ENCODE data around the gene CHCHD6.
A peak's percentile ranks its signal among the peaks of the same experiment; 100 is the strongest.

CHCHD6 gene

GRCh38 chr3:126985132-126985985 lies 281.3 kb downstream of the CHCHD6 start:
- DNase-seq: peak; percentile 68

- DNase-seq: peak; percentile 88
Observed at GRCh38 chr3:126986001-126986400, 282.0 kb downstream of the CHCHD6 start.

- no peak for DNase-seq
Observed at GRCh38 chr3:126987129-126987528, 283.1 kb downstream of the CHCHD6 start.

DNA sequence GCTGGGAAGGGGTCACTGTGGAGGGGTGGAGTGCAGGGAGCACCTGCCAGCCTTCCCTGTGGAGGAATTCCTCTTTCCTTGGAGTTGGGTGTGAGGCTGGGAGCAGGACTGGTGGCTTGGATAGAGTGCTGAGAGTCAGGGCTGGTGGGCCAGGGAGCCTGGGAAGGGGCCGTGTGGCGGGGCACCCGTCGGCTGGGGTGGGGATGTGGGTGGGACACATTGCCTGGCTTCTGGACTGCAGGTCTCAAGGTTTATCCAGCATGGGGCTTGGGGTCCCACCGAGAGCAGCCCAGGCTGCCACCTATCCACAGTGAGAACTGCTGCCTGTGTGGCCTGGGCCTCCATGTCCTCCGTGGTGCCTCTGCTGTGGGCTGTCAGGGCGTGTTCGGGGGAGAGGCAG lies 283.6 kb downstream of the CHCHD6 start:
- DNase-seq: no peak

- no peak for DNase-seq
Observed at GRCh38 chr3:126988451-126989021, 284.5 kb downstream of the CHCHD6 start.

DNA sequence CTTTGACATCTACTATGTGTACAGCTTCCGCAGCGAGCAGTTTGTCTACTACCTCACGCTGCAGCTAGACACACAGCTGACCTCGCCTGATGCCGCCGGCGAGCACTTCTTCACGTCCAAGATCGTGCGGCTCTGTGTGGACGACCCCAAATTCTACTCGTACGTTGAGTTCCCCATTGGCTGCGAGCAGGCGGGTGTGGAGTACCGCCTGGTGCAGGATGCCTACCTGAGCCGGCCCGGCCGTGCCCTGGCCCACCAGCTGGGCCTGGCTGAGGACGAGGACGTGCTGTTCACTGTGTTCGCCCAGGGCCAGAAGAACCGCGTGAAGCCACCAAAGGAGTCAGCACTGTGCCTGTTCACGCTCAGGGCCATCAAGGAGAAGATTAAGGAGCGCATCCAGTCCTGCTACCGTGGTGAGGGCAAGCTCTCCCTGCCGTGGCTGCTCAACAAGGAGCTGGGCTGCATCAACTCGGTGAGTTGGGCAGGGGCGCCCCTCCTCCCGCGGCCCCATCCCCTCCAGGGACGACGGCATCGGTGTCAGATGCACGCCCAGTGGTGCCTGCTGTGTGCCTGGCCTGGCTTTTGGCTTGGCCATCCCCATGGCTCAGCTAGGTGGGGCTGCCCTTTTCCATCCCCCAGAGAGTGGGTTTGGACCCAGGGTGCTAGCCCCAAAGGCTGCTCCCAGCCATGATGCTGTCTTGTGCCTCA lies 285.4 kb downstream of the CHCHD6 start:
- no peak for DNase-seq

GRCh38 chr3:126990024-126990700 lies 286.1 kb downstream of the CHCHD6 start:
- no peak for DNase-seq

DNA sequence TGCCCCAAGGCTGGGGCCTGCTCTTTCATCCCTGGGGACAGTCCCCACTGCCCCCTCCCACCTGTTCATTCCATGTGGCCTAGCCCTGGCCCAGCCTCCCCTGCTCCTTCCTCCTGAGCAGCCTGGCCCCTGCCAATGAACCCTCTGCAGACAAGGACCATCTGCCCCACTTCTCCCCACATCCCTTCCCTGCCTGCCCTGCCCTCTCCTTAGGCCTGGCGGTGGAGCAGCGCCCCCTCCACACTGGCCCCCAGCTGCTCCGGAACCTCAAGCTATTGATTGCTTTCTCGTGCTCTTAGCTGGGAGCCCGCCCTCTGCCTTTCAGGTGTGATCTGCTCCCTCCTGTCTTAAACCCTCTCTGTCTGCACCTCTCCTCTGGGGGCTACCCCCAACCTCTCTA lies 286.9 kb downstream of the CHCHD6 start:
- peak; percentile 87 for DNase-seq

- DNase-seq: no peak
Observed at GRCh38 chr3:126991366-126992200, 287.5 kb downstream of the CHCHD6 start.

- DNase-seq: no peak
Observed at GRCh38 chr3:126992216-126992615, 288.2 kb downstream of the CHCHD6 start.

DNA sequence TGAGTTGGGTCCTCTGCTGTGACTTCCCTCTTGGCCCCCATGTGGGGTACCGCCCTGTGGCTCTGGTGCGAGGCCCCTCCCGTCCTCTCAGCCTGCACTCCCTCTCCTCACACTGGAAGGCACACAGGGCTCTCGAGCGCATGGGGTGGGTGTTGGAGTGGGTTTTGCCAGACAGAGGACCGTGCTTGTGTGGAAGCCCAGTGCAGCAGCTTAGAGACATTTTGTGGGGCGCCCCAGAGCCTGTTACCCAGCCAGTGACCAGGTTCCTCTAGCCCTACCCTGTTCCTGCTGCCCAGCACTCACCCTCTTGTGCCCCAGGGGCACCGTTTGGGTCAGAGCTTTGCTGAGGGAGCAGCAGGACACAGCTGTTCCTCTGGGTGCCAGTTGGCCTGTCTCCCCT lies 288.7 kb downstream of the CHCHD6 start:
- DNase-seq: no peak

DNA sequence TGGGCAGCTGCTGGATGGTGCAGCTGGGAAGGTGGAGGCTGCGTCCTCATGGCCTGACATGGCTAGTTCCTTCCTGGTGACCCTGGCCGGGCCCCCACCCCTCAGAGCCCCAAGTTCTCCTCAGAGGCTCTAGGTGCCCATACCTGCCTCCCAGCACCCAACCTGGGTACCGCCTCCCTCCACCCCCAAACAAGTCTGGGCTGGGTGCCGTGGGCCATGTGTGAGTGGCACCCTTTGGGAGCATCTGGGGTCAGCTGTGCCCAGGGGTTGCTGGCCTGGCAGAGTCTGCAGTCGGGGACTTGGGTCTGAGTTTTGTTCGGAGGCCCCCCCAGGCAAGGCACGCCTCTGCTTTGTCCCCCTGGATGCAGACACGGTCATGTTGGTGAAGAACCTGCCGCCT lies 289.4 kb downstream of the CHCHD6 start:
- DNase-seq: no peak

- DNase-seq: no peak
Observed at GRCh38 chr3:126994661-126995245, 290.7 kb downstream of the CHCHD6 start.

- DNase-seq: no peak
Observed at GRCh38 chr3:126995254-126995780, 291.3 kb downstream of the CHCHD6 start.

- DNase-seq: no peak
Observed at GRCh38 chr3:126995926-126996512, 292.0 kb downstream of the CHCHD6 start.

- no peak for DNase-seq
Observed at GRCh38 chr3:126996905-126997304, 292.9 kb downstream of the CHCHD6 start.

- DNase-seq: no peak
Observed at GRCh38 chr3:126997455-126998038, 293.5 kb downstream of the CHCHD6 start.

DNA sequence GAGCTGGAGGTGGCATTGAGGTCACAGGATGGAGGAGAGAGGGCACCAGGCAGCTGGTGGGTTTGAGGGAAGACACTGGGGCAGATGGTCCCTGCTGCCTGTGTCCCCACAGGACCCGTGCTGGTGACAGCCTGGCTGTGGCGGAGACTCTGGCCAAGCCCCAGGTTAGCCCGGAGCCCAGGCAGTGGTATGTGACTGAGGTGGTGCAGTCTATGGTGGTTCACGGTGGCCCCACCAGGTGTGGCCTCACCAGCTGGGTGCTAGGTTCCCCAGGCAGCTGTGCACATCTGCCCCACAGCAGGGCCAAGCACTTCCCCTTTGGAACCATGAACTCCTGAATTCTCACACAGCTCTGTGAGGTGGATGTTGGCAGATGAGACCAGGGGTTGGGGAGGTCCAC lies 294.3 kb downstream of the CHCHD6 start:
- peak; percentile 30 for DNase-seq

- DNase-seq: peak; percentile 62
Observed at GRCh38 chr3:126998728-126999127, 294.7 kb downstream of the CHCHD6 start.

- DNase-seq: no peak
Observed at GRCh38 chr3:126999383-126999782, 295.3 kb downstream of the CHCHD6 start.

GRCh38 chr3:127000119-127000518 lies 296.1 kb downstream of the CHCHD6 start:
- DNase-seq: no peak

Measured in NCI-H82 (cell line).